Activated T-helper 1 cell treated with anti-CD3 and anti-CD28 coated beads, Interleukin-2, amount 50 U/mL, for 16 hours (primary cell): Measurements from ENCODE around the gene AGR3.

Experiments used
- DNase-seq, 2 donors: peaks; one replicate each; pipeline ENCODE4 v3.0.0-alpha.2; 2020; ENCODE audit warnings: low read depth in 1 of 2, low spot score in 1 of 2

The AGR3 gene

DNA sequence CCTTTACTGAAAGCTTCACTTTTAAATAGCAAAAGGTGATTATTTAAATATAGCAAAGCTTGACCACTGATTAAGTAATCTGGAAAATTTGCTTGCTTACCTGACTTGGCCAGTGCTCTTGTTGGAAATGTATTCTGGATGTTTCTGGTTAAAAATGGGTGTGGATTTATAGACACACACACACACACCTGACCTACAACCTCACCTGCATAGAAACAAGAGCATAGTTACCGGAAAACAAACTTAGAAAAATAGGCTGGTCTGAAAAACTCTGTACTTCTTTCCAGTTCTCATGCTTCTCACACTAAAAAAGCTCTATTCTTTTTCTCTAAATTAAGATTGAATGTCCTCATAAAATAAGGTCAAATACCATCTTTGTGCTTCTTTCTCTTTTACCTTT lies at the start of gene AGR3:
Gene AGR3 (minus strand): TSS at position 140 of the 400 bp plus-strand sequence. CDS start 3,365 bp downstream, outside the sequence.
- DNase-seq: no peak

DNA sequence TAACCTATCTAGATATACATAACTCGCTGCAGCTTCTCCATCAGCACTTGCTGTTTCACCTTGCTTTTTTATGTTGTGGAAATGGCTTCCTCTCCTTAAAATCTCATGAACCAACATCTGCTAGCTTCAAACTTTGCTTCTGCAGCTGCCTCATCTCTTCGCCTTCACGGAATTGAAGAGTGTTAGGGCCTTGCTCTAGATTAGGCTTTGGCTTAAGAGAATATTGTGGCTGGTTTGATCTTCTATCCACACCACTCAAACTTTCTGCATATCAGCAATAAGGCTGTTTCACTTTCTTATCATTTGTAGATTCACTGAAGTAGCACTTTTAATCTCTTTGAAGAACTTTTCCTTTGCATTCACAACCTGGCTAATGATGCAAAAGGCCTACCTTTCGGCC lies 49.2 kb upstream of the AGR3 start:
- no peak for DNase-seq

DNA sequence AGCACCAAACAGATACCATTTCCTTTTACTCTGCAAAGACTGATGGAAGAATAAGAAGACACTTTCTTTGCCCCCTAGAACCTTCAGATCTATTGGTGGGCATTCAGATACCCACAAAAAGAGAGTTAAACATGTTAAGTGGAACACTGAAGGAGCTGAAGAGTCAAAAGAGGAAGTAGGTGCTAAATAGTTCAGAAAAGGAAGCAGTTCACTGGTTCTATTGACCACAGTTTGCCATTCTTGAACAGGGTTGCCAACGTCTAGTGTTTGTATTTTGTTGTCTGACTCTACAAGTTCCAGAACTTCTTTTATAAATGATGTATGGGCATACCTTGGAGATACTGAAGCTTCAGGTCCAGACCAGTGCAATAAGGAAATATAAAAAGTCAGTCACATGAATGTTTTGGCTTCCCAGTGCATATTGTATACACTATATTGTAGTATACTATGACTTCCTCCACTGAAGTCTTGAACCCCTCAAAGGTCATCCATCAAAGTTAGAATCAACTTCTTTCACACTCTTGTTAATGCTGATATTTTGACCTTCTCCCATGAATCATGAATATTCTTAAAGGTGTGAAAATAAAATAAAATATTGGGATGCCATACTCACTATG lies 47.5 kb upstream of the AGR3 start:
- DNase-seq: no peak

DNA sequence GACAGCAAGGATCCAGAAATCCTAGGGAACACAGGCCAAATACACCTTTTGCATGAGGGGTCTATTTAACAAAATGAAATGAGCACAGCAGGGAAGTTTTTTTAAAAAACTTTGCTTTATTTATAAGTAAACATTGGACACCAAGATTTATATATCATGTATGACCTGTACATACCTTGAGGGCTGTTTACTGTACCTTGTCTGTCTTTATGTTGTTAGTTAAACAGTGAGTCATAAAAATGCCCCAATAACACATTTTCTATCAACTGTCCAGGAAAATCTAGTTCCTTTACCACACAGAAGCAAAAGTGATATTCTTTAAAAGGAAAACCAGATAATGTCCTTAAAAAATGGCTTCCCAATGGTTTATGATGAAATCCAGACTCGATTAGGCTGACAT lies 45.1 kb upstream of the AGR3 start:
- DNase-seq: no peak

DNA sequence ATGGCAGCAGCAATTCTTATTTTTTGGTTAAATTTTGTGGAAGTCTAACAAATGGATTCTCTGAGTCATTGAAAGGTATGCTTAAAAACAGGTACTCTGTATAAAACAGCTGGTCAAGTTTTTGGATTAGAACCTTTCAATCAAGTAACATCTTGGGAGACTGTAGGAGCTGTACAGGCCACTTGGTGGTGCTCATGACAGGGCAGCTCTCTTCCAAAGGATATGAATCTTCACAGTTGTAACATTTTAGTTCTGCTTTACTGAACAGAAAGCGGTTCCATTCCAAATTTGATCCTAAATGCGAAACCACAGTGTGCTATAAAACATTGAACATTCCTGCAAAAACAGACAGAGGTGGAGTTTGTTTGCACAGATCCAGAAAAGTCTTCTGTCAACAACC lies 44.5 kb upstream of the AGR3 start:
- DNase-seq: no peak

DNA sequence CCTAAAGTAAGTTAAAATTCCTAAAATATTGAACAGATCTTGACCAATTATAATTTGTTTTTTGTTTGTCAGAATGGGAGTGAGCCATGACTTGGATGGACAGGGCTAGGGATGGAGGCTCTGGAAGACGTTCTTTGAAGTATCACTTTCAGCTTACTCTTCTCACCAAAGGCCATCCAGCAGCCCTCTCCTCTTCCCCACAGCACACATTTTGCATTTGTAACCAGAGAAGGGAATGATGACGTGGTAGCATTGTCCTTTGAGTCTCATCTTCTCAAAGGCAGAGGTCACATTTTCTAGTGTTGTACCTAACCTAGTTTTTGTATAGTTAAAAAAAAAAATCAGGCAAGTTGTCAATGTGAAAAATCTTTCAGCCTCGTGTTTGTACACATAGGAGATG lies 43.8 kb upstream of the AGR3 start:
- no peak for DNase-seq

DNA sequence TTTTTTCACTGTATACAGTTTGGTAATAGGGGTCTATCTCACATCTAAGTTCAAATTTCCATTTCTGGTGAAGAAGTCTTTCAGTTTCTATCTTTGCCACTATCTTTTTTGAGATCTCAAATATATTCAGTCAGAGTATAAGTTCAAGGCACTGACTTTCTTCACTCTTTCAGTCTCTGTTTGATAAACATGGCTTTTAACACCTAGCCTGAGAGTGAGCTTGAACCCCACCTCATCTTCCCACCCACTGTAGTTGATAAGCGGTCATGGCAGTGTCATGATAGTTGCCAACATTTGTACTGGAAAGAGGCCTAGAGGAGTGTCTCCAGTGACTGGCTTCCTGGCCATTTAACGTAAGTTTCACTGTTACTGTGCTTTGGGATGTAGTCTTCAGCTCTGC lies 41.2 kb upstream of the AGR3 start:
- no peak for DNase-seq

DNA sequence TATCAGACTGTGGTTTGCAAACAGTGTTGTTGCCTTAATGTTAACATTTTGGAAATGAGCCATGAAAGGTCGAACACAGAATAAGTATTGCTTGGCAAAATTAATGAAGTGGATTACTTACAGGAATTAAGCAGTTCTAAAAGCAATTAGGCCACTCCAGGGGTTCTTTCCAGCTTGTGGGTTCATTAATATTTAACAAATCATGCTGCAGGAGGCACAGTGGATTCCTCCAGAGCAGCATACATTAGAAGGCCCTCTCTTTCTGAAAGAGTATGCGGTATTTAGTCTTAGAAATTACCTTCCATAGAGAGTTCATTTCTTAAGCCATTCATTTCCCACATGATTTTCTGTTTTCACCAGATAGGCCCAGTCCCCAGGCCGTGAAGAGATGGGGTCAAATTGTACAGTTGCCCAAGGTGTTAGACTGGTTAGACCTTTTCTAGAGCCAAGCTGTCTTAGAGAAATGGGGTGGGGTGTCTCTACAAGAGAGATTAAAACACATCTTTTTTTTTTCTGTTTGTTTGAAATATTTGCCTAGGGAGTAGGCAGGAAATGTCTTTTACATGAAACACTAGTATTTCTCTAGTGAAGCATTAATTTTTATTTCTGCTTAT lies 40.0 kb upstream of the AGR3 start:
- DNase-seq: no peak

DNA sequence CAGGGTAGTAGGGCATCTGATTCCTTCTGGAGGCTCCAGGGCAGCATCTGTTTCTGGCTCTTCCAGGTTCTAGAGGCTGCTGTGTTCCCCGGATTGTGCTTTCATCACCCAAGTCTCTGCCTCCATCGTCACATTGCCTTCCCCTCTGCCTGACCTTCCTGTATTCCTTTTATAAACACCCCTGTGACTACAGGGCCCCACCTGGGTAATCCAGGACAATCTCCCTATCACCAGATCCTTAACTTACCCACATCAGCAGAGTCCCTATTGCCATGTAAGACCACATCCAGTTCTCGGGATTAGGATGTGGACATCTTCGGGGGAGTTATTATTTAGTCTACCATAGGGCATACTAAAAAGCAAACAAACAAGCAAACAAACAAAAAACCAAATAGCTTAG lies 39.4 kb upstream of the AGR3 start:
- DNase-seq: no peak

DNA sequence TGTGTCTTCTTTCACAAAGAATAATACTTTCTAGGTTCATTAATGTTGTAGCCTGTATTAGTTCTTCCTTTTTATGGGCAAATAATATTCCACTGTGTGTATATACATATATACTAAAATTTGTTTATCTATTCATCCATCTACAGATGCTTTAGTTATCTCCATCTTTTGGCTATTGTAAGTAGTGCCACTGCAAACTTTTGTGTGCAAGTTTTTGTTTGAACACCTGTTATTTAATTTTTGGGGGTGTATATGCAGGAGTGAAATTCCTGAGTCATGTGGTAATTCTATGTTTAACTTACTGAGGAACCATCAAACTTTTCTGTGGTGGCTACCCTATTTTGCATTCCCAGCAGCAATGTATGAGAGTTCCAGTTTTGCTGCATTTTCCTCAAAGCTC lies 37.7 kb upstream of the AGR3 start:
- DNase-seq: no peak

DNA sequence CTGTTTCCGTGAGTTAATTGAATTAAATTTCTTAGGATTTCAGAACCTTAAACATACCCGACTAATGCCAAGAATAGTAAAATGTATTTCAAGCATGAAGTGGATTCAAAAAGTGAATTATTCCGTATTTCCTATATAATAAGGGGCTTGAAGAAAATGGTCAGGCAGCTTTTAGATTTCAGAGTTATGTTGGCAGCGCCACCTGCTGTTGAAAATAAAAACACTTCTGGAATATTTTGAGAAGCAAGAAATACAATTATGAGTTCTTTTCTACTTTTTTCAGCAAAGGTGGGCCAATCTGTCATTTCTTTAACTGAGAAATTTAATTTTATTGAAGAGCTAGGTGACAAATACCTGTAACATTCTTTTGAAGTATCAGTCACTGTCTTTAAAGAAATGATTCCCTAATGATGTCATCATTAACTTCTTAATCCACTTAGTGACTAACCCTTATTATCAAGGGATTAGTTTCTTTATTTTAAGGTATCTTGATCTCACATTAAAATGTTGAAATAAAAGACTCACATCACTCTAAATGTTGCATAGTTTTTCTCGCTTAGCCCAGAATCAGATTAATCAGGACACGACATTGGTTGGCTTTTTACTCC lies 36.6 kb upstream of the AGR3 start:
- no peak for DNase-seq

DNA sequence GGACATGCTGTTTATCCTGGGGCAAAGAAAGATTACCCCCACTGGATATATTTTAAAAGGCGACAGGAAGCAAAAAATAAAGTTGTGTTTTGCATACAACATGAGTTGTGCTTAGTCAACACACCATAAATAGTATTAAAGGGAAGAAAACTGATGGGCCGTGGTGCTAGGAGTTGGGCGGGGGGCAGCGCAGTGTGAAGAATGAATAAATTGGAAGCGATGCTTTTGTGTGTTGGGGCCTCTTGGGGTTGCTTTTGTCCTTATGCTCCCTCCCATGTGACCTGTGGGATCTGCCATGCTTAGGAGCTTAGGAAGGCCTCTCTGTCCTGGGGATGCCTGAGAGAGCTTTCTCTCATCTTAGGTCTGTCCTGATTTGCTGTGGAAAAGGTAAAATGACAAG lies 35.0 kb upstream of the AGR3 start:
- no peak for DNase-seq

DNA sequence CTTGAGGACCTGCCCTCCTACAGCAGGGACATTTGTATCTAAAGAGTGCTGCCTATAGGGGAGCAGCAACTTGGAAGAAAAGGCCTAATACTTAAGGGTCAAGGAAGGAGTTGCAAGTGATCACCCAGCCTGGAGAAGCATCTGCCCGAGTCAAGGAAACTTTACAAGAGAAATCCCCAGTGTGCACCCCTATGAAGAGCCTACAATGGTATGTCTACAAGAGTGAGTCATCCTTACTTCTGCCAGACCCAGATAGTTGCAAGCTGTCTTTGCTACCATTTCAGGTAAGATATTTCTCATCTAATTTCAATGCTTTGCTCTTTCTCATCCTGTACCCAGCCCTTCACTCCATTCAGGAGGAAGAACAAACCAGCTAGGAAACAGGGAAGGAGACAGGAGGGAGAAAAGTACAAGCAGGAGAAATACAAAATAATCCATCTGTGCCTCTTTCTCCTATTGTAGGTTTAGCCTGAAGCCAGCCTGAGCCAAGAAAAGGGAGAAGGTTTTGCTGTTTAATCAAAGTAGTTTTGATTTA lies 34.4 kb upstream of the AGR3 start:
- no peak for DNase-seq

DNA sequence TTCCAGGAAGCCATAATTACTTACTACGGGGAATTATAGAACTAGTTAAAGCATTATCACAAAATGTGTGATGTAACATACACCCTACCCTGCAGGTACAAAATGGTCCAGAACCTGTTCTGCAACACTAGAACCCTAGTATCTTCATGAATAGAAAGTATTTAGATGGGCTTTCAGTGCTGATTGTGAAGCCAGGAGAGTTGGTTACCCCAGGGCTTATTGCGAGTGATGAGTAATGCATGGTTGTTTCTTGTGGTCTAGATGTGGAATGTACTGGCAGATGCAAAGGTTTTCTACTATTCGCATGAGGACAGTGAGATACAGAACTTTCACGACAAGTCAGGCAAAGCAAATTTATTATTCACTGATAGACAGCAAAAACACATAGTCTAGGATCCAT lies 33.6 kb upstream of the AGR3 start:
- no peak for DNase-seq

DNA sequence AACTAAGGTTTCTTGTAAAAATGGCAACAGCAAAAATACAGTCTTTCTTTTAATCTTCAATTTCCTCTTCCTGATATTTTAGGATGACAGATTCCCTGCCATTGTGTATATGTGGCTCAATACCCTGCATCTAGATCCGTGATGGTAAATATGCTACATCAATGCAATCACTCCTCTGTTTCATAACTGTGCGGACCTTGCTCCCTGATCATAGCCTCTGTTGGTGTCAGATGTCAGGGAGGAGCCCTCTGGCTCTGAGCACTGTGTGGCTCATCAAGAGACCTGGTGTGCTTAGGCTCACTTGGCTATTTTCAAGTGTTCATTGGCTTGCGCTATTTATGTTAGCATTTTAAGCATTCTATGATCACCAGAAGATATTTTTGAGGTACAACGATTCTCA lies 33.0 kb upstream of the AGR3 start:
- DNase-seq: no peak

DNA sequence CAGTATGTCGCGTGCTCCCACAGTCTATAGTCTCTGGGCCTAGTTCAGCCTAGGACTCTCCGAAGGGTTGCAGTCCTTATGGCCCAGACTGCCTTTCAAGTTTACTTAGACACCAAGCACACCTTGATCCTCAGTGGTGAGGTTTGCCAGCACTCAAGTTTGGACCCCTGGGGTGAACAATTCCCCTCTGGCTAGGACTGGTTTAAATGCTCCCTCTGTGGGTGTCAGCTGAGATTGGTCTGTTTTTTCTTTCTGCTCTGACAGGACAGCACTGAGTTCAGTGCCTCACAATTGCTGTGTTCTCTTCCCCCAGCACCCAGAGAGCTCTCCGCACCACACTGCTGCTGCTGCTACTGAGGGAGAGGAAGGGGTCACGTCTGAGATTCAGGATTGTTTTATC lies 31.9 kb upstream of the AGR3 start:
- DNase-seq: no peak

DNA sequence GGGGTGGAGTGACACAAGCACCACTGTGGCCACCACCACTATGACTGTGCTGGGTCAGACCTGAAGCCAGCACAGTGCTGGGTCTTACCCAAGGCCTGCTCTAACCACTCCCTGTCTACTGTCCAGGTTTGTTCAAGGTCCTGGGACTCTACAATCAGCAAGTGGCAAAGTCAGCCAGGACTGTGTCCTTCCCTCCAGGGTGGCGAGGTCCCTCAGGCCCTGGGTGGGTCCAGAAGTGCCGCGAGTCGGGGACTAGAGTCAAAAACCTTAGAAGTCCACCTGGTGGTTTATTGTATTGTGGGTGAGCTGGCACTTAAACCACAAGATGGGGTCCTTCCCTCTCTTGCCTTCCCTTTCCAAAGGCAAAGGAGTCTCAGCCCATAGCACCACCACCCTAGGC lies 30.8 kb upstream of the AGR3 start:
- no peak for DNase-seq

DNA sequence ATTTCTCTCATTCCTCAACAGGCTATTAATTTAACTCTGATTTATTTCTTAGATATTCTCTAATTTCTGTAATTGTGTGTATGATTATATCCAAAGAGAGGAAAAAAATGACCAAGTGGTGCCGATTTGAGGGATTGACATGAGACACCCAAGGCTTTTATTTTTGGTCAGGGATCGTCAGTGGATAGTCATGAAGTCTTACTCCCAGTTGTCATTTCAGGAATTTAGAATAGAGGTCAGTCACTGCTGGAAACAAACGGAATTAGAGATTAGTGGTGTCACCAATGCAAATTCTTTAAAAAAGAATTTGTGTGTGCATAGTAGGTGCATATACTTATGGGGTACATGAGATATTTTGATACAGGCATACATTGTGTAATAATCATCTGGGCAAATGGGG lies 26.8 kb upstream of the AGR3 start:
- no peak for DNase-seq

DNA sequence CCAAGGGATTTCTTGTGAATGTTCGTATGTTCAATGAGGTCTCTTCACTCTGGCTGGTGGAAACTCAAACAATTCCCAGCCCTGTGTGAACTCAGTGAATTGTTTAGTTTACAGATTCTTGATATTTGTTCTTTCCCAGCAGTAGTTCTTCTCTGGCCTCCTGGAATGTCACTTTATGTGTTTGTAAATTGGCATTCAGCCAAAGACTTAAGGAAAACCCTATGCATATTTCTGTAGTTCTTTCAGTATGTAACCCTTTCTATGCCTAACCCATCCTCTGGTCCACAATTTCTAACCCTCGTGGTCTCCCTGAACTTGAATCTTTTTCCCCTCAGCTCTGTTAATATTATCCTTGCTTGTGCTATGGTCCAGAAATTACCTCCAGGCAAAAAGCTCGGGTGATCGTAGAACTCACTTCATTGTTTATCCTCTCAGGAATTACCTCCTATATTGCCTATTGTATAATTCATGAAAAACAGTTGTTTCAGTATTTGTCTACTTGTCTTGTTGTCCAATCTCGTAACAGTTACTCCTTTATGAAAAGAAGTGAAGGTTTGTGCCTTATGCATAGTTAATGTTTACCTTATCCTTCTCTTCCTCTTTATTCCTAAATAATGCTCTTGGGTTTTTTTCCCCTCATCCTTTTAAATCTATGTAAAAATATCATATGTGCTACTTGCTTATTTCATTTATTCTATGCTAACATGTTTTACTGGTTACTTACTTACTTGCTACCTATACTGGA lies 23.7 kb upstream of the AGR3 start:
- no peak for DNase-seq

DNA sequence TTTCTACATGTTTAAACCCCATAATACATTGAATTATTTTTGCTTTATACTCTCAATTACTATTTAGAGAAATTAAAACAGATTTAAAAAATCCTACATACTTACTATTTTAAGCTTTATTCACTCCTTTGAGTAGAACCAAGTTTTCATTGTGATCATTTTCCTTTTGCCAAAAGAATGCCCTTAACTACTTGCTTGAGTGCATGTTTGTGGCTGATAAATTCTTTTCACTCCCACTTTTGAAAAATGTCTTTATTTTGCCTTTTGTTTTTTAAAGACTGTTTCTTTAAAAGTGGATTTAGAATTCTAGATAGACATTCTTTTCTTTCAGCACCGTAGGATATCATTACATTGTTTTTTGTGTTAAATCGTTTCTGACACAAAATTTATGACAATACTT lies 22.3 kb upstream of the AGR3 start:
- DNase-seq: no peak

DNA sequence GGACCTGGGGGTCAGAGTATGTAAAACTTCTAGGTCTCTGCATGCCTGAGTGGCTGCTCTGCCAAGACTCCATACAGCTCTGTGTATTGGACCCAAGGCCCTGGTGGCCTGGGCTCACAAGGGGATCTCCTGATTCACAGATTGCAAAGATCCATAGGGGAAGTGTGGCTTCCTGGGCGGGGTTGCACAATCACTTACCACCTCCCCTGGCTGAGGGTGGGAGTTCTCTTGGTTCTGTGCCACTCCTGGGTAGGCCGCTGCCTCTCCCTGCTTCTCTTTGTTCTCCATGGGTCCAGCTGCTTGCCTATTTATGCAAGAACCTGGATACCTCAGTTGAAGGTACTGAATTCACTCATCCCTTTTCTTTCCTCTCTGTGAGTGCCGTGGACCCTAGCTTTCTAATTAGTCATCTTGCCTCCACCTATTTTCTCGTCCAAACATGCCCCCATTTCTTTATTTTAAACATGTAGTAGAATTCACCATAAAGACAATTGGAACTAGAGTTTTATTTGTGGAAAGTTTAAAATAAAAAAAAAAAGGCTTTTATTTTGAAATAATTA lies 18.5 kb upstream of the AGR3 start:
- no peak for DNase-seq
